NCI-H128 (cell line): ENCODE results near the gene CCDC17.

ENCODE experiments used
- DNase-seq: peaks from one replicate; lab custom pipeline; 2025; ENCODE audit not compliant: unreplicated experiment; lab: John Stamatoyannopoulos, UW

CCDC17 gene

GRCh38 chr1:45583666-45584350 lies 40.0 kb downstream of the CCDC17 start, which contains the start of gene NASP:
TSS of gene NASP (plus strand) at chr1:45584041. CDS start at chr1:45584147, 106 bp downstream.
- DNase-seq, result peak; percentile 88

GRCh38 chr1:45583264-45583665 lies 40.6 kb downstream of the CCDC17 start:
- DNase-seq, result peak; percentile 90

- no peak for DNase-seq
Observed at GRCh38 chr1:45574105-45574626, 49.7 kb downstream of the CCDC17 start.

- no peak for DNase-seq
Observed at GRCh38 chr1:45573231-45573804, 50.5 kb downstream of the CCDC17 start.

GRCh38 chr1:45570631-45571030 lies 53.2 kb downstream of the CCDC17 start:
- no peak for DNase-seq
